ENCODE measurements around the gene ZNF277.
A peak's percentile ranks its signal among the peaks of the same experiment; 100 is the strongest.

Gene ZNF277

DNA sequence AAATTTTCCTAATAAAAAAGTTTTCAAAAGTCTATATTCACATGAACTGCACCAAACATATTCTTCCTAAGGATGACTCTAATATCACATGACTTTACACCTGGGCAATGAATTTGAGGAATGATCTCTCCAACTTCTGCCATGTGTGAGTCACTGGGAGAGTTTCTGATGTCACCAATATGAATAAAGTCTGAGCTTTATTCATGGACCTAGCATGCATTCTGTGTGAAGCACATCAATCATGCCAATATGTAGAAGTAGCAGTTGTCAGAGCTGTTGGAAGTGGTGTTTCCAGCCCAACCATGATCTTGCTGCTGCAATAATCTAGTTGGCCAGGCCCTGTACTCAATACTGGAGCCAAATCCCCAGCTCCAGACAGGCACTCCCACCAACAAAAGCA, 152.0 kb downstream of the ZNF277 start:
- DNase-seq, result no peak

DNA sequence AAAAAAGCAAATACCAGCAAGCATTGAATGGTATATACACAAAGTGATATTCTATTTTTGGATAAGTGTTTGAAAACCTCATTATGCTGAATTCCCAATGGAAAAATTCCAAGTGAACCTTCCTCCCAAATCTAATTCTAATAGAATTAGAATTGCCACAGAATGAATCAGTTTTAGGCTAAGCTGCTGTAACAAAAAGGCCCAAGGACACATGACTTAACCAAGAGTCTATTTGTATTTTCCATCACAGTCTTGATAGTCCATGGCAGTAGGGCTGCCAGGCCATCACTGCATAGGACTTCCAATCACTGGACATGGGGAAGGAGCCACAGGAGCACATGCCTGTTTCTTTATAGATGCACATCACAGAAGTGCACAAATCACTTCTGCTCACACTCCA, 152.6 kb downstream of the ZNF277 start:
- no peak for DNase-seq

DNA sequence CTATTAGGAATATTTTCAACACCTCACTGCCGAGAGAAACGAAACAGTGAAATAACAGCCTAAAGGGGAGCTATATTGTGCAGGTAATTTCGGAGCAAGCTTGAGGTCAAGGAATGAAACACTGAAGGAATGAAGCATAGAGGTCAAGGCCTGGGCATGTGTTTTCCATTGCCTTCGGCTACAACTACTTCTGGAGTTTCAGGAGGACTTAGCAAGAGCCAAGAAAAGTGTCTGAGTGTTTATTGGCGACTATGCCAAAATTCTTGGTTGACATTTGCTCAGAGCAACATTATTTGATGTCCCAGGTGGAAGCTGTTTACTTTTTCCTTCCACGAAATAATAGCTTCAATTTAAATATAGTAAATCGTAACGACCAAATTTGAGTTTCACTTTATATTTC, 154.2 kb downstream of the ZNF277 start:
- DNase-seq, result no peak

DNA sequence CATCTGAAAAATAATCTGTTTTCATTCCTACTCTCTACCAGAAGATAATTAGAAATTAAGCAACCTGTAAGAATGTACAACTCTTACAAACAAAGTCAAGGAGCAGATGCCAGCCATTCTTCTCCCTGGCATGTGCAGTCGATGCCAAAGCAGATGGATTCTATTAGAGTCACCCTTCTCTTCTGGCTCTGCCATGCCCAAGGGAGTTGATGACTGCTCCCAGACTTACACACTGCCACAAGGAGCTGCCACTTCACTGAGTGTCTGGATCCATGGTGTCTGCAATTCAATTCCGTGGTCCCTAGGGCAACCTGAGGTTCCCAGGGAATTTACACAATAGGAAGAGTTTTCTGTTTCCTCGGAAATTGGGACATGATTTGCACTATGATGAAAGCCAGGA, 154.7 kb downstream of the ZNF277 start:
- no peak for DNase-seq

DNA sequence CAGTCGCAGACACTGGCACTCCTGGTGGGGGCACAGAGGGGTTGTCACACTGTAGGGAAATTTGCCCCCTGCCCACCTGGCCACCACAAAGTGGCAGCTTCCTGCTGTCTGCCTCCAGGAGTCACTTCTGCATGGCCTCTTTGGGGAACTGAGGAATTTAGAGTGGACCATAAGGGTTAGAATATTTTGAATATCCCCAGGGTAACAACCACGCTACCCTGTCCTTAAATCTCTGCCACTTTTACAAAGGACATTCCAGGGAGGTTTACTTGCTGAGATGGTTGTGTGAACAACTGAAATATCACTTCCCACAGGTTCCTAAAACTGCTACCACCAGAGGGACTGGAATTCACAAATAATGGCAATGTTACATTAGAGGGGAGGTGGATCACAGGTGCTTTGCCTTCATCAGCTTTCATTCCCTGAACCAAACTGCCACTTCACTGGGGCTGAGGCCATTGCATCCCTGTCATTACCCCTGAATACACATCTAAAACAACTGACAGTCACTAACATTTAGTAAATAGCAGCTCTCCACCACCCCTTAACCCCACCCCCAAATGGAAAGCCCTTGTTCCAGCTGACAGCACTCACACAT, 155.7 kb downstream of the ZNF277 start:
- no peak for DNase-seq

DNA sequence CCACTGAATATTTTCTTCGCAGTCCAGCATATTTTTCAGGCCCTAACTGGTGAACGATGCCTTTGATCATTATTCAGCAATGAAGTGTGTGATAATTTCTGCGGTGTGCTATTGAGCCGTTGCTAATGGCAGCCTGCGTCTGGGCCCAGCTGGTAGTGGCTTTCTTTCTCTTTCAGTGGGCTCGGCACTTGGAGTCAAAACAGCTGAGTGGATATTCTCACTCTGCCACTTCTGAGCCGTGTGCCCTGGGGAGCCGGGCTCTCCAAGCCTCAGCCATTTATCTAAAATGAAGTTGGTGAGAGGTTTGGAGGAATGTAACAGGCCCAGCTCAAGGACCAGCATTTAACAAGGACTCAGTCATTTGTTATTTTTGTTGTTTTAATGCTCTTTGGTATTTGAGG, 156.2 kb downstream of the ZNF277 start:
- DNase-seq, result no peak

DNA sequence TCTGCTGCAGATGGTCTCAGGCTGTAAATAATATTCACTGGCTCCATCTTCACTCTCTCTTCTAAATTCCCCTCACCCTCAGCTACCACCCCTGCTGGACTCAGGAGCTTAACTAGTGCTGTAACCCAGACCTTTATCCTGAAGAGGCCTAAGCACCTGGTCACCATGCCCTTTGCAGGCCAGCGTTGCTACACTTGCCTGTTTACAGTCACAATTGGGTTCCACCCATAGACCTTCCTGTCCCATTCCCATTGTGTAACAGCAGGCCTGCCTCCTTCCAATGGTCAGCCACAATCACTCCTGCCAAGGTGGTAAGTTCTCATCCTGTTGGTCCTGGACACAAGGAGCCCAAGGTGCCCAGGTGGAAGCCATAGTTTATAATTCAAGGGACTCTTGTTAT, 157.9 kb downstream of the ZNF277 start:
- DNase-seq, result no peak

DNA sequence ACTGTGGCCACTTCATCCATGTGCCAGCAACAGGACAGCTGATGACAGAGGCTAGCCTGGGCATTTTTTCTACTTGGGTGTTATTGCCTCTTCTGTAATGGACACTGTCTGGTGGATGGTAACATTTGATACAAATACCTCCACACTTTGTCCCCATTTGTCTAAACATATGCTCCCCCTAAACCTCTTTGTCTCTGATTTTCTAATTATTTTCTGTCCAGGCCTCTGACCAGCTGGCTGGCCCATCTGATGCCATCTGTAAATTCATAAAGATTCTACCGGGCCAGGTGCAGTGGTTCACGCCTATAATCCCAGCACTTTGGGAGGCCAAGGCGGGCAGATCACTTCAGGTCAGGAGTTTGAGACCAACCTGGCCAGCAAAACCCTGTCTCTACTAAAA, 159.1 kb downstream of the ZNF277 start:
- DNase-seq, result no peak

DNA sequence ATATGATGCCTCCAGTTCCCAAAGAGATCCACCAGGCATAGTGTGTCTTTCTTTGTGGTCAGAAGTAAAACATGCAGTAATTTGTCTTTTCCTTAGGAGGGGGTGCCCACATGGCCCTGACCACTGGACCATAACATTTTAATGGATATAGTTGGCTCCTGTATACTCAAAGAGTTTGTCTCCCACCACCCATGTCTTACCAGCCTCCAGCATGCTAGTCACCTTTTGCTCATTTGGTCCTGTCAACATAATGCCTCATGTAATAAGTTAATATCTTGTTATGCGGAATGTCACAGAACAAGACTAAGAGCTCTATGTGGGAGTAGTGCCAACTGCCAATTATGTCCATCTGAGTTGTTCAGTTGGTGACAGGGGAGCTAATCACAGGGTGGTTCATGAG, 160.4 kb downstream of the ZNF277 start:
- no peak for DNase-seq

DNA sequence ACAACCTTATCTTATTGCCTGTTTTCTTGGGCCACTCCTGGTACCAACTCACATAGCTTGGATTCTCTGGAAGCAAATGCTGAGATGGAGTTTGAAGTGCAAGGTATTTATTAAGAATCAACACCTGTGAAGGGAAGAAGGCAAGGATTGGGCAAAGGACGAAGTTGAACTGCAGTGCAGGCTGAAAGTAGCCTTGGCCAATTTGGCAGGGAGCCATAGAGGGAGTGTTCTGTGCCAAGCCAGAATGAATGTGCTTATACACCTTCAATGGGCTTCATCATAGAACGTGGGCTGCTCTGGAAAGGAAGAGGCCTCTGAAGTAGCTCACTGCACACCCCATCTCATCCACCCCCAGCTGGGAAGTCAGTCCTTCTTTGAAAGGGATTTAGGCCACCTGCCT, 163.9 kb downstream of the ZNF277 start:
- DNase-seq, result no peak

DNA sequence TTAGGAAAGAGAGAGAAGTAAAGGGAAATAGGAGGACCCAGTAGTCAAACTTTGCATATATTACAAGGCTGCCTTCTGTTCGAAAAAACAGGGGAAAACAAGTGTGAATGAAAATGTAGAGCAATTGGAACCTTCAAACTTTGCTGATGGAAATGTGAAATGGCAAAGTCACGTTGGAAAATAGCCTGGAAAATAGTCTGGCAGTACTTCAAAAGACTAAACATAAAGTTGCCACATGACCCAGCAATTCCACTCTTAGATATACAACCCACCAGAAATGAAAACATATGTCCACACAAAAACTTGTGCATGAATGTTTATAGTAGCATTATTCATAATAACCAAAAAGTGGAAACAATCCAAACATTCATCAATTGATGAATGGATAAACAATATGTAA, 165.2 kb downstream of the ZNF277 start:
- no peak for DNase-seq

DNA sequence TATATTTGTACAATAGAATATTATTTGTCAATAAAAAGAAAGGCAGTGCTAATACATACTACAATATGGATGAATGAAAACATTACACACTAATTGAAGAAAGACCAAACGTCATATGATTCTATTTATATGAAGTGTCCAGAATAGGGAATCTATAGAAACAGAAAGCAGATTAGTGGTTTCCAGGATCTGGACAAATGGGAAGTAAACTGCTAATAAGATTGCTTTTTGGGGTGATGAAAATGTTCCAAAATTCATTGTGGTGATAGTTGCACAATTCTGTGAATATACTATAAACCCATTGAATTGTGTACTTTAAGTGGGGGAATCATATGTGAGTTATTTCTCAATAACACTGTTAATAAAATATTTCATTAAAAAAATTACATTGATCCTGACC, 165.6 kb downstream of the ZNF277 start:
- DNase-seq, result no peak

DNA sequence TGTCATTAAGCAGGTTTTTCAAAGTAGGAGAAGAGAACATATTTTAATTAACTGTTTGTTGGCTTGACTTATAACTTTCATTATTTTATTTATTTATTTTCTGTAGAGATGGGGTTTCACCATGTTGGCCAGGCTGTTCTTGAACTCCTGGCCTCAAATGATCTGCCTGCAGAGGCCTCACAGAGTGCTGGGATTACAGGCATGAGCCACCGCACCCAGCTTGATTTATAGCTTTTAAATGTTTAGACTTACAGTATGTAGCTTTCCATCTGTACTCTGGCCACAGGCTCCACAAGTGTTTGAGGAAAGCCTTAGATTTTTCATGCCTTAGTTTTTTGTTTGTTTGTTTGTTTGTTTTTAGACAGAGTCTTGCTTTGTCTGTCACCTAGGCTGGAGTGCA, 171.1 kb downstream of the ZNF277 start:
- DNase-seq, result no peak

DNA sequence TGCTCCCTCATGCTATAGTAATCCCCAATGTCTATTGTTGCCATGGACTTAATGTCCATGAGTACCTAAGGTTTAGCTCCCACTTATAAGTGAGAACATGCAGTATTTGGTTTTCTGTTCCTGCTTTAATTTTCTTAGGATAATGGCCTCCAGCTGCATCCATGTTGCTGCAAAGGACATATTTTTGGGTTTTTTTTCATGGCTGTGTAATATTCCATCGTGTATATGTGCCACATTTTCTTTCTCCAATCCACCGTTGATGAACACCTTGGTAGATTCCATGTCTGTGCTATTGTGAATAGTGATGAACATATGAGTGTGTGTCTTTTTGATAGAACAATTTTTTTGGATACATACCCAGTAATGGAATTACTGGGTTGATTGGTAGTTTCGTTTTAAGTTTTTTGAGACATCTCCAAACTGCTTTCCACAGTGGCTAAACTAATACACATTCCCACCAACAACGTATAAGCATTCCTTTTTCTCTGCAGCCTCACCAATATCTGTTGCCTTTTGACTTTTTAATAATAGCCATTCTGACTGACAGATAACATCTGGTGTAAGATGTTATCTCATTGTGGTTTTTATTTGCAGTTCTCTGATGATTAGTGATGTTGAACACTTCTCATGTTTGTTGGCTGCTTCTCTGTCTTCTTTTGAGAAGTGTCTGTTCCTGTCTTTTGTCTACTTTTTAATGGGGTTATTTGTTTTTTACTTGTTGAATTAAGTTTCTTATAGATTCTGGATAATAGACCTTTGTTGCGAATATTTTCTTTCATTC, 175.0 kb downstream of the ZNF277 start:
- no peak for DNase-seq

DNA sequence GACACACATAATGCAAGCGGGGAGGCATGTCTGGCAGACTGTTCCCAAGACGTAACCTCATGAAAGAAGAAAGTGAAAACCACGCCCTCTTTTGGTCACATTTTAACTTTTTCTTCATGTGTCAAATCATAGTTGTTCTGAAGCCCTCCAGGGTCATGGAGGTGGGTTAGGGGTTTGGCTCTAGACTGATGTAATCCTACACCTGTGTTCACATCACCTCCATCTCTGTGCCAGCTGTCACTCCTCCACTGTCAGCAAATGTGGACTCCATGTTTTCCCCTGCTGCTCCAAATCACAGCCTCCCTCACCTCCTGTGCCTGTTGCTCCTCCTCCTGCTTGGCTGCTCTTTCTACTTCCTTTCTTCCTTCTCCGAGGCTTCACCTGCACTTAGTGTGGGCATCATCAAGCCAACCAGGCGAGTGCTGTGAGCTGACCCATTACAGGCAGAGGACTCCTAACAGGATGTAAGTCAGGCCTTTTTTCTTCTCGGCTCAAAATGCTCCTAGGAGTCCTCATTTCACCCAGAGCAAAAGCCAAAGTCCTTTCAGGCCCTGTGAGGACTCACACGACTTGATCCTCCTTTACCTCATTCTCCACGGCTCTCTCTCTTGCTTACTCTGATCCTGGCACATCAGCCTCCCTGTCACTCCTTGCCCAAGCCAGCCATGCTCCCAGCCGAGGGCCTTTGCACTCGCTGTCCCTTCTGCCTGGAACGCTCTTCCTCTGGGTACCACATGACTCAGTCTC, 177.3 kb downstream of the ZNF277 start:
- no peak for DNase-seq

DNA sequence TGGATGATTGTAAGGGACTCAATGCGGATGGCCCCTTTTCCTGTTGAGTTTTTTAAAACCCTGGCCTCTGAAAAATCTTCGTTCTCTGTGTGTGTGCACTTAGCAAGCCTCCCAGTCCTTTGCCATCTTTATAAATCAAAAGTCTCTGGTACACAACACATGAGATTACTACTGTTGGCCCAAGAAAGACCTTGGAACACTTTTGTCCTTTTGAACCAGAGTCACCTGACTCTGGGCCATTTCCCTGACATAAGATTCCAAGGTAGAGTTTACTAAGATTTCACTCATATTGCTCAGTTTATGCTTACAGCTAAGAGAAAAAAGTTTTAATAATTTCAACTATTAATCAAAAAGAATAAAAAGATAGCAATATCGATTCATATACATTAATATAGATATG, 179.0 kb downstream of the ZNF277 start:
- no peak for DNase-seq

DNA sequence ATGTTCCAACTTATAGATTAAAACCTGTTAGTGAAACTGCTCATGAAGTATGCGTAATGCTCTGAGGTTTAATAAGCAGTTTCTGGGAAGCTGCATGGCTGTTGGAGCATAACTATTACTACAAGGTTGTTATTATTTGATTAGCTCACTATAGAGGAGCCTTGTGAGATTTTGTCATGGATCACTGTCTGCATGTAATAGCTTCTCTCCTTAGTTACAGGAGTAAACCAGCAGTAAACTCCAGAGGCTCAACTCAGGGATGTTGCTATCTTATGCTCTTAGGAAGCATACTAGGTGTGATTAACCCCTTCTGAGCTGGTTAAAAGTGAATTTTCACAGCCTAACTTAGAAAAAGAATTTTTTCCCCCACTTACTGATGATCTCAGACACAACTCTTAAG, 180.1 kb downstream of the ZNF277 start:
- no peak for DNase-seq

DNA sequence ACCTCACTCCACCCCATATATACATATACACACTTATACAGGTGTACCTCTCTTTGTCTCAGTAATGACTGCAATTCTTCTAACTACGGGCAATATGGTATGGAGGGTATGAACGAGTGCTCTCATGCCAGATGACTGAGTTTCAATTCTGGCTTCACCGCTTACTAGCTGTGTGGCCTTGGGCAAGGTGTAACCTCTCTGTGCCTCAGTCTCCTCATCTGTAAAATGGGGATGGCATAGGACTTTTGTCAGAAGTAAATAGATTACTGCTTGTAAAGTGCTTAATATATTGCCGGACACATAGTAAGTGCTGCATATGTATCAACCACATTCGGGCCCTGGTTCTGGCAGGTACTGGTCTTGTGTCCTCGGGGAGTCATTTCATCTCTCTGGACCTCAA, 183.7 kb downstream of the ZNF277 start:
- no peak for DNase-seq

DNA sequence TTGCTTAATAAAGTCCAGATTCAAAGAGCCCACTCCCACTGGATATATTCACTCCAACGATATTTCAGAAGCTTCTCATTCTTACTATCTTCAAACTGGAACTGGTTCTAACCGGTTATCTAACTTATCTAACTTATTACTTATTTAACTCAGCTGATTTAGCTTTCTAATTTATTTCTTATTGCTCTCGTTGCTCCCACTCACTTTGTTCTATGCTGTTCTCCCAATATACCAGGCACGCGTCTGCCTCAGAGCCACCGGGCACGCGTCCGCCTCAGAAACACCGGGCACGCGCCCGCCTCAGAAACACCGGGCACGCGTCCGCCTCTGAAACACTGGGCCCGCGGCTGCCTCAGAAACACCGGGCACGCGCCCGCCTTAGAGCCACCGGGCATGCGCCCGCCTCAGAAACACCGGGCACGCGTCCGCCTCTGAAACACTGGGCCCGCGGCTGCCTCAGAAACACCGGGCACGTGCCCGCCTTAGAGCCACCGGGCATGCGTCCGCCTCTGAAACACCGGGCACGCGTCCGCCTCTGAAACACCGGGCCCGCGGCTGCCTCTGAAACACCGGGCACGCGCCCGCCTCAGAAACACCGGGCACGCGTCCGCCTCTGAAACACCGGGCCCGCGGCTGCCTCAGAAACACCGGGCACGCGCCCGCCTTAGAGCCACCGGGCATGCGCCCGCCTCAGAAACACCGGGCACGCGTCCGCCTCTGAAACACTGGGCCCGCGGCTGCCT, 184.8 kb downstream of the ZNF277 start:
- peak; percentile 5 to 60 (median 19) for DNase-seq

DNA sequence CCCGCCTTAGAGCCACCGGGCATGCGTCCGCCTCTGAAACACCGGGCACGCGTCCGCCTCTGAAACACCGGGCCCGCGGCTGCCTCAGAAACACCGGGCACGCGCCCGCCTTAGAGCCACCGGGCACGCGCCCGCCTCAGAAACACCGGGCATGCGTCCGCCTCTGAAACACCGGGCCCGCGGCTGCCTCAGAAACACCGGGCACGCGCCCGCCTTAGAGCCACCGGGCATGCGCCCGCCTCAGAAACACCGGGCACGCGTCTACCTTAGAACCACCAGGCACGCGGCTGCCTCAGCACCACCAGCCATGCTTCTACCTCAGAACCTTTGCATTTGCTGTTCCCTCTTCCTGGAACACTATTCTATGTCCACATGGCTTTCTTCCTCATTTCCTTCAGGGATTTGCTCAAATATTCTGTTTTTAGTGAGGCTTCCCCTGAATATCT, 185.4 kb downstream of the ZNF277 start:
- peak; percentile 44 to 67 (median 50) for DNase-seq
